Prostate gland (tissue), 2 donors: Measurements from ENCODE around the gene TOMM22. TPM values are rescaled to one million over a fixed set of nuclear protein-coding genes. Genes with fewer than 3 reads are reported as not detected.

Experiments
- DNase-seq: peaks from one replicate; pipeline ENCODE4 v3.0.0-alpha.2; 2019; ENCODE audit warnings: low spot score
- H3K27ac ChIP-seq, 2 donors: fragments of 200-600 bp; sonication (generic); 2 replicates each; pipeline ENCODE4 v1.5.1; 2017 to 2019
- H3K27me3 ChIP-seq: fragments of 200-600 bp; sonication (generic); replicated peaks from 2 replicates; pipeline ENCODE4 v1.5.1; 2019; ENCODE audit not compliant: insufficient read depth
- H3K36me3 ChIP-seq, 2 donors: fragments of 200-600 bp; sonication (generic); 1 replicate in 1 of 2; 2 replicates in 1 of 2; pipeline versions ENCODE4 v1.5.1 to v1.8.1; 2017 to 2019
- H3K4me1 ChIP-seq: fragments of 200-600 bp; sonication (generic); replicated peaks from 2 replicates; pipeline ENCODE4 v1.5.1; 2019
- H3K4me3 ChIP-seq, 2 donors: fragments of 200-600 bp; sonication (generic); 2 replicates each; pipeline ENCODE4 v1.5.1; 2017 to 2019
- H3K9me3 ChIP-seq: fragments of 200-600 bp; sonication (generic); 2 replicates; pipeline ENCODE4 v1.5.1; 2017
- CTCF ChIP-seq, 4 experiments: fragments of 200-600 bp in 2 of 4; fragments of 450-650 bp in 2 of 4; sonication (generic) in 2 of 4; IDR thresholded peaks; 1 replicate in 3 of 4; 2 replicates in 1 of 4; pipeline ENCODE4 v1.5.1; 2016 to 2019; ENCODE audit warnings: antibody characterized with exemption in 4 of 4, mild to moderate bottlenecking in 2 of 4, moderate library complexity in 2 of 4
- POLR2A ChIP-seq: fragments of 450-650 bp; IDR thresholded peaks from one replicate; pipeline ENCODE4 v1.6.1; 2016; ENCODE audit warnings: antibody characterized with exemption, mild to moderate bottlenecking
- POLR2AphosphoS5 ChIP-seq: sonication (generic); formaldehyde crosslinking; IDR thresholded peaks from one replicate; pipeline ENCODE4 v1.6.1; 2017; ENCODE audit warnings: antibody characterized with exemption
- WGBS: methylation state at CpG from one replicate; pipeline ENCODE4 v1.1.5; 2018; 5-methylcytosine and 5-hydroxymethylcytosine counted together
- intact Hi-C: fragments of 100-400 bp; cut with DNase I; formaldehyde crosslinking; loops from one replicate; pipeline ENCODE4 v1.14.2; 2022
- total RNA-seq, 2 donors: library from RNA; depleted of rRNA; stranded (reverse); fragments of >200 nt; gene quantifications; one replicate each; pipeline ENCODE4 v1.1.0, GENCODE V29; 2016

The TOMM22 gene
- total RNA-seq, 2 donors from 2014 or later: 44.5 to 50.8 TPM

DNA sequence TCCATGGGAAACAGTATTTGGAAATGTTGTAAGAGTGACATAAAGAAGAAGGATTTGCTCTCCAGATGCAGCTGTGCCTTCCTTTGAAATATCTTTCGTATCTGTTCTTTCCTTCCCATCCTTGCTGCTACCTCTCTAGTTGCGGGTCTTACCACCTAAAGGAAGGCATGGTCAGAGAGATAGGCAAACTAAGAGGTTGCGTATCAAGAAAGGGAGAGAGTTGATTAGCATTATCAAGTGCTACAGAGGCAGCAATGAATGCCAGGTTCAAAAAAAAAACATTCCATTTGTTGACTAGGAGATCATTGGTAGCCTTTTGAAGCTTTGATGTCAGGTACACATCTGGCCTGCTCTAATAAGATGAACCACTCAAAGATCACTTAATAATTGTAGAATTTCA is 28.6 kb downstream of the TOMM22 start:
- H3K36me3 ChIP-seq: no peaks in the 10 kb centered on the region
- H3K9me3 ChIP-seq: no peaks in the 10 kb centered on the region
- DNase-seq: no peak
- intact Hi-C loops: no loop called here
- H3K27me3 ChIP-seq: no peaks in the 10 kb centered on the region
- no peak overlapping the region for H3K27ac ChIP-seq
- WGBS: 98% methylated on average over 3 of the region's 3 CpGs
- peaks cover 11% of the 10 kb centered on the region for H3K4me1 ChIP-seq
- no peak for TF ChIP-seq POLR2A
- no peak for TF ChIP-seq CTCF (IDR thresholded peaks at IDR 0.05)
- no peak for TF ChIP-seq POLR2AphosphoS5
- no peak overlapping the region for H3K4me3 ChIP-seq

DNA sequence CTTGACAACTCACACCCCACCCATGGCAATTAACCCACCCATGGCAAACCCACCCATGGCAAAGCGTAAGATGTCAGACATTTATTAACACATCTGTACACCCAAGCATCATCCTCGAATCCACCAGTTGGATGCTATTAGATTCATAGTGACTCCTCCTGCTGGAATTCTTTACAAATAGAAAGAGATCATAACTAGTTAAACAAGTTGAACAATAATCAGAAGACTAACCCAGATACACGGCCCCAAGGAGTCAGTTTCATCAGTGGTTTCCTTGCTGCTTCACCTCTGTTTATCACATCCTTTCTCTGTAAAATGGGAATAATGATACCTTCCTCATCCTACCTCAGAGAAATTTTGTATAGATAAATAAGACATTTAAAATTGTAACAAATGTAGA is 29.1 kb downstream of the TOMM22 start:
- Histone ChIP-seq H3K36me3 (no peaks in the 10 kb centered on the region), H3K9me3 (no peaks in the 10 kb centered on the region), H3K4me1 (peaks cover 11% of the 10 kb centered on the region), H3K27ac (no peak overlapping the region), H3K4me3 (no peak overlapping the region), H3K27me3 (no peaks in the 10 kb centered on the region)
- no peak for DNase-seq
- TF ChIP-seq POLR2A (no peak), POLR2AphosphoS5 (no peak), CTCF (IDR thresholded peaks at IDR 0.05) (no peak)
- intact Hi-C loops: no loop called here
- 64% methylated on average over 3 of the region's 3 CpGs for WGBS

DNA sequence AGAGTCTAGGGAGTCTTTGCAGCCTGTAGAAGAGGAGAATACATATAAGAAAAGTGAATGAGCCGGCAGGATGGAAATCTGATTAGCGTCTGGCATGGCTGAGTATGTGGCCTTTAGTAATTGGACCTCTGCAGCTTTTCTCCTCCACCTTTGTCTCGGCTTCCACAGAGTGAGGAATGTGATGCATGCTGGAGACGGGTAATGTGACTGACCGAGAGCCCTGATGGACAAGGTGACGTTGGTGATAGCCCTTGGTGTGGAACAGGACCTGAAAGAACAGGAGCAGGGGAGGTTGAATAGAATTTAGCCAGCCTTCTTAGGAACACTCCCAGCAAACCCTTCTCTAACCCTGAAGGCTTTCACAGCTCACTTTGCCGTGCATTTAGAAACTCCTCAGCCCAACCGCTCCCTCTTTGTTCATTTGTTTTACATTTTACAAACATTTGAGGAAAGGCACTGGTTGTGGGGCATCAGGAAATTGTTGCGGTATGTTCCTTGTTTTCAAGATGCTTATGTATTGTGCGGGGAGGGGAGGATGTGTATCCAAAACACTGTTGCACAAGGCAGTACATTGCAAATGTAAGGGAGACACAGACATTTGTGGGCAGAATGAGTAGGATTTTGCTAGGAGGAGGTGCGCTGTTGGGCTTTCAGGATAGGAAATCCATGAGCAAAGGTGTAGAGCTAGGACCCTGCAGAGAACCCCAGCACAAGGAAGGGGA is 30.9 kb downstream of the TOMM22 start:
- no peak for DNase-seq
- Histone ChIP-seq H3K4me3 (no peak overlapping the region), H3K27ac (no peak overlapping the region), H3K27me3 (no peaks in the 10 kb centered on the region), H3K36me3 (peaks cover 0 to 12% of the 10 kb centered on the region in 2 donors), H3K9me3 (no peaks in the 10 kb centered on the region), H3K4me1 (peaks cover 5% of the 10 kb centered on the region)
- WGBS: 81% methylated on average over 11 of the region's 11 CpGs
- intact Hi-C loops: no loop called here
- TF ChIP-seq POLR2AphosphoS5: no peak
- TF ChIP-seq POLR2A: no peak
- TF ChIP-seq CTCF (IDR thresholded peaks at IDR 0.05): no peak

- H3K27ac ChIP-seq: no peak overlapping the region
These were observed 32.2 kb downstream of the TOMM22 start for GRCh38 chr22:38713921-38714320.

More at GRCh38 chr22:38713921-38714320, 32.2 kb downstream of the TOMM22 start:
- no peak for DNase-seq
- no peak for TF ChIP-seq CTCF (IDR thresholded peaks at IDR 0.05)
- no peak for TF ChIP-seq POLR2A
- no peak for TF ChIP-seq POLR2AphosphoS5
- peaks cover 0 to 12% of the 10 kb centered on the region in 2 donors for H3K36me3 ChIP-seq
- intact Hi-C loops: no loop called here
- no peaks in the 10 kb centered on the region for H3K4me1 ChIP-seq
- no peak overlapping the region for H3K4me3 ChIP-seq
- H3K27me3 ChIP-seq: no peaks in the 10 kb centered on the region
- 86% methylated on average over 8 of the region's 8 CpGs for WGBS
- H3K9me3 ChIP-seq: no peaks in the 10 kb centered on the region
